Type B pancreatic cell (in vitro differentiated cells): ENCODE results near the gene ATG9B. TPM values are rescaled to one million over a fixed set of nuclear protein-coding genes. Genes with fewer than 3 reads are reported as not detected.

Experiments
- DNase-seq: peaks from one replicate; pipeline ENCODE4 v3.0.0; 2021; ENCODE audit warnings: mixed read lengths; ENCODE audit not compliant: unreplicated experiment; ENCODE audit errors: extremely low spot score
- H3K27ac Mint-ChIP-seq: 2 replicates; pipeline ENCODE4 v1.8.0; 2021; ENCODE audit warnings: mild to moderate bottlenecking, mixed read lengths
- H3K27me3 Mint-ChIP-seq: 2 replicates; pipeline ENCODE4 v1.8.0; 2021; ENCODE audit warnings: mixed read lengths
- H3K36me3 Mint-ChIP-seq: 2 replicates; pipeline ENCODE4 v1.8.0; 2021; ENCODE audit warnings: mixed read lengths
- H3K4me1 Mint-ChIP-seq: one replicate; pipeline ENCODE4 v1.8.0; 2021; ENCODE audit warnings: mixed read lengths; ENCODE audit not compliant: unreplicated experiment
- H3K4me3 Mint-ChIP-seq: 2 replicates; pipeline ENCODE4 v1.8.0; 2021; ENCODE audit warnings: mild to moderate bottlenecking, mixed read lengths
- H3K9me3 Mint-ChIP-seq: 2 replicates; pipeline ENCODE4 v1.8.0; 2021; ENCODE audit warnings: mixed read lengths
- total RNA-seq: library from RNA; stranded (reverse); gene quantifications from 2 replicates; pipeline ENCODE4 v1.2.1, GENCODE V29; 2021; ENCODE audit warnings: low replicate concordance
- TF ChIP-seq, protein P1 (sequence below): fragments of 200-600 bp; sonication (generic); conservative IDR thresholded peaks from 2 replicates; pipeline ENCODE4 v1.5.0; 2021; ENCODE audit warnings: antibody characterized with exemption, mild to moderate bottlenecking

Gene ATG9B
- total RNA-seq, 1 donor from 2014 or later = 33.8 TPM

DNA sequence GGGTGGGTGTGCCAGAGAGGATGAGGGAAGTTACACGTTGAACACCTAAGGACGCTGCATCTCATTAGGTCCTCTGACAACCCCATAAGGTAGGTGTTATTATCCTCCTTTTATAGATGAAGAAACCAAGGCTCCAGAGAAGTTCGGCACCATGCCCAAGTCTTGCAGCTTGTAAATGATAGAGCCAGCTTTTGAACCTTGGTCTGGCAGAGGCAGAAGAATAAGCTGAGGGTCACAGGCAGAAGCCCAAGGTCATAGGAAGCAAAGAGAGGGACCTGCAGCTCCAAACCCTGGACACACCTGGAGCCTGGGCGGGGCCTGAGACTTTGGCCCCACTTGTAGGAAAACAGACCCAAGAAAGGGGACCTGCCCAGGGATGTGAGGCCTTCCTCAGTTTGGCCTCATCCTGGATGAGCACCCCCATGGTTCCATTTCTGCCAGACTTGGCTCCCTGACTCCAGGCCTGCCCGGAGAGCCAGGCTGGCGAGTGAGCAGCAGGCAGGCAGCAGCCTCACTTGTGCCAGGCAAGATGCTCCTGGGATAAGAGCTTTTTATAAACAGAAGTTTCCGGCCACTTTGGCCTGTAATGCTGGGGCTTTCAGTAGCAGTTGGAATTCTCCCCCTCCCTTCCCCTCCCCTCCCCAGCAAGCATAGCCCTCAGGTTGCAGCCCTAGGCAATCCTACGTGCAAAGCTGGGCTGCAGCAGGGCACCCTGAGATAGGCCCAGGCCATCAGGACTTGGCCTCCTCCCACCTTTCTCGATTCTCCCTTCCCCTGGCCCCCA is 48.6 kb downstream of the ATG9B start:
- no peaks in the 10 kb centered on the region for H3K9me3 Mint-ChIP-seq
- H3K27me3 Mint-ChIP-seq = peaks cover 55% of the 10 kb centered on the region
- peaks cover 37% of the 10 kb centered on the region for H3K4me1 Mint-ChIP-seq
- H3K4me3 Mint-ChIP-seq = peak overlapping the region; percentile 78
- peak overlapping the region; percentile 68 for H3K27ac Mint-ChIP-seq
- H3K36me3 Mint-ChIP-seq = no peaks in the 10 kb centered on the region
- no peak for DNase-seq
- TF ChIP-seq, protein P1, sequence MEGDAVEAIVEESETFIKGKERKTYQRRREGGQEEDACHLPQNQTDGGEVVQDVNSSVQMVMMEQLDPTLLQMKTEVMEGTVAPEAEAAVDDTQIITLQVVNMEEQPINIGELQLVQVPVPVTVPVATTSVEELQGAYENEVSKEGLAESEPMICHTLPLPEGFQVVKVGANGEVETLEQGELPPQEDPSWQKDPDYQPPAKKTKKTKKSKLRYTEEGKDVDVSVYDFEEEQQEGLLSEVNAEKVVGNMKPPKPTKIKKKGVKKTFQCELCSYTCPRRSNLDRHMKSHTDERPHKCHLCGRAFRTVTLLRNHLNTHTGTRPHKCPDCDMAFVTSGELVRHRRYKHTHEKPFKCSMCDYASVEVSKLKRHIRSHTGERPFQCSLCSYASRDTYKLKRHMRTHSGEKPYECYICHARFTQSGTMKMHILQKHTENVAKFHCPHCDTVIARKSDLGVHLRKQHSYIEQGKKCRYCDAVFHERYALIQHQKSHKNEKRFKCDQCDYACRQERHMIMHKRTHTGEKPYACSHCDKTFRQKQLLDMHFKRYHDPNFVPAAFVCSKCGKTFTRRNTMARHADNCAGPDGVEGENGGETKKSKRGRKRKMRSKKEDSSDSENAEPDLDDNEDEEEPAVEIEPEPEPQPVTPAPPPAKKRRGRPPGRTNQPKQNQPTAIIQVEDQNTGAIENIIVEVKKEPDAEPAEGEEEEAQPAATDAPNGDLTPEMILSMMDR = no peak

DNA sequence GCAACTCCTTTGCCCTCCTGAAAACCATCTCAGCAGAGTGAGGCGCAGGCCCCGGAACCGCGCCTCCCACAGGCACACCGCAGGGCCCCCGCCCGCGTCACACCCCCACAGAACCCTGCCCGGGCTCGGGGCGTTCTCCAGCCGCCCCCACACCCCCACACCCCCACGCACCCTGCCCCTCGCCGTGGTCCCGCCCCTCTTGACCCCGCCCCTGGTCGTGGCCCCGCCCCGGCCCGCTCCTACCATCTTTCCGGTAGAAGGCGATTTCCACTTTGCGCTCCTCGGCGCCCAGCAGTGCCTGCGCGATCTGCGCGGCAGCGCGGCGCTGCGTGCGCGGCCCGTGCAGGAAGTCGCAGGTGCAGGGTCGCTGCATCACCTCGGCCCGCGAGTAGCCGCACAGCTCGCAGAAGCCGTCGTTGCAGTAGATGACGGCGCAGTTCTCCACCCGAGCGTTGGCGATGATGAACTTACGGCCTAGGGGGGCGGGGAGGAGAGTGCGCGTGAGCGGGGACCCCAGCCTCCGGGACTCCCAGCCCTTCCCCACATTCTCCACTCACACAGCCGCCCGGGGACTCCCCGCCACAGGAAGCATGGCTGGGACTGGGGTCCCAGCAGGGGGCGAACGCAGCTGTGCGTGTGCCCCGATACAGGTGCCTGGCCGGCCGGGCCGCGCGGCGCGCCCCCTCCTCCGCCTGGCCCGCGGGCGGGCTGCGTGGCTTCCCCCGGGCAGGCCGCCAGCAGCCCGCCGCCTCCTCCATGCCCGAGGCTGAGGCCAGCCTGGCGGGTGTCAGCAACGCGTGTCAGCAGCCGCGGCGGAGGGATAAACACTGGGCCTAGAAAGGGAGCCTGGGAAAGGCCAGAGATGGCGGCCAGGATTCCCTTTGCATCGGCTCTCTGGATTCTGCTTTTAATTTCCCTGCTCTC is 49.6 kb downstream of the ATG9B start:
- TF ChIP-seq, protein P1 = peak; percentile 69
- peak overlapping the region; percentile 85 for H3K4me3 Mint-ChIP-seq
- H3K4me1 Mint-ChIP-seq = peaks cover 43% of the 10 kb centered on the region
- H3K27me3 Mint-ChIP-seq = peaks cover 49% of the 10 kb centered on the region
- no peak for DNase-seq
- H3K9me3 Mint-ChIP-seq = no peaks in the 10 kb centered on the region
- H3K36me3 Mint-ChIP-seq = no peaks in the 10 kb centered on the region
- H3K27ac Mint-ChIP-seq = peak overlapping the region; percentile 68

DNA sequence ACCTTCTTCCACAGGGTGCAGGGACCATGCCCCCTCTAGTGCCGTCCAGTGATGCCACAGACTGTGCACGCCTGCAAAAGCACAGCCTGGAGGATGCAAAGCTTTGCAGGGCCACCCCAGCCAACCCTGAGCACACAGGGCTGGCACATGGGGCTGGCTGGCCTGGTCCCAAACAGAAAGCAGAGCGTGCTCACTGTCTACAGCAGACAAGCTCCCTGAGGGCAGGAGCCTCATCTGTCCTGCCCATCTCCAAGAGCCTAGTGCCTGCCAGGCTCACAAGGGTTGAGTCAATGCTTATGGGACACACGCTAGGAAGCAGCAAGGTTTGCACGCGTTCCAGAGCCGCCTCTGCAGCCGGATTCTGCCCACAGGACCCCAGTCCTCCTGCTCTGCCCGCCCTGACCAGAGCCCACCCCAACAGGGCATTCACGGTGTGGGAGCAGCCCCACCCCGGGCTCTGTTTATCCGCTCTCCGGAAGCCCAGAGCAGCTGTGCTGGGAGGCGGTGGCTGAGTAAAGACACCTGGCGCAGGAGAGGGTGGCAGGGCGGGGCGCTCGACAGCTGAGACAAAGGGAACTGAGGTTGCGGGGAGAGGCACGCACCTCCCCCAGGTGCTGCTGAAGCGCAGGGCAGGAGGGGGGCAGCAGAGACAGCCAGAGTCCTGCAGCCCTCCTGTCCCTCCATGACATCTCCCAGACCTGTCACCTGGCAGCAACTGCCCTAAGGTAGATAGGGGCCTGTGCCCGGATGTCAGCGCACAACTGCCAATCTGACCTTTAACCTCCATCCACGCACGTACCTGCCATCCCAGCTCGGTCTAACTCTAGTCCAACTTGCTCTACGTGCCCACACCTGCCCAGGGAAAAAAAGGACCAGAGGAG is 50.5 kb downstream of the ATG9B start:
- DNase-seq = no peak
- TF ChIP-seq, protein P1 = no peak
- Mint-ChIP-seq H3K27me3 (peaks cover 48% of the 10 kb centered on the region), H3K36me3 (no peaks in the 10 kb centered on the region), H3K4me3 (peak overlapping the region; percentile 75), H3K4me1 (peaks cover 43% of the 10 kb centered on the region), H3K9me3 (no peaks in the 10 kb centered on the region), H3K27ac (peak overlapping the region; percentile 54)

DNA sequence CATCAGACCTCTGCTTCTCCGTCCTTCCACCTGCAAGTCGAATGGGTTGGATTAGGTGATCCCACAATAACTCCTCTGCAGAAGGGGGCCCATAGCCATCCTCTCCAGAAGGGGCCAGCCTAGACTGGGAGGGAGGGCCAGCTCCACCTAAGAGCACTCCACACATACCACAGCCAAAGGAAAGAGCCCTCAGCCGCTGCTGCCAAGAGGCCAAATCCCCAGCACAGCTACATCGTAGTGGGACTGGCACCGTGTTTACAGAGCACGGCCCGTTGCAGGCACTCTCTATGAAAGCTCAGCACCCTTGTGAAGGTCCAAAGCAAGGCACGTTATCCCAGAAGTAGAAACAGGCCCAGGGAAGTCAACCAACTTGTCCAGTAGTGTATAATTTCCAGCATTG is 51.6 kb downstream of the ATG9B start:
- DNase-seq = no peak
- TF ChIP-seq, protein P1 = no peak
- Mint-ChIP-seq H3K27me3 (peaks cover 49% of the 10 kb centered on the region), H3K27ac (peak overlapping the region; percentile 43), H3K9me3 (no peaks in the 10 kb centered on the region), H3K36me3 (no peaks in the 10 kb centered on the region), H3K4me3 (peak overlapping the region; percentile 59), H3K4me1 (peaks cover 45% of the 10 kb centered on the region)

DNA sequence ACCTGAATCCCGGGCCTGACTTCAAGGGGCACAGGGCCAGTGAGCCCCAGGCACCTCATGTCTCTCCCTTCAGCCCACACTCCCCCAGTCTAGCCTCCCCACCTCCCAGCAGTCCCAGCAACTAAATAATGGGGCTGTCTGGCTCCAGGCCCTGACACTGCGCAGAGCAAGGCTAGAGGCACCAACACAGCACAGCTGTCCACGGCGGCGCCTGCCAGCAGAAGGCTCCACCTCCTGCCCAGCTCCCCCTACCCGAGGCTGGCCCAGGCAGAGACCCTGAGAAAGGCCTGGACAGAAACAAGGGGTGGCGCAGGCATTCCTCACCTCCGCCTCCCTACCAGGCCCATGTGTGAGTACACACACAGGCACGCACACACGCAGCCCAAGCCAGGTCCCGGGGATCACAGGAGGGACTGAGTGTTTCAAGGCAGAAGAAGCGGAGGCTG is 52.2 kb downstream of the ATG9B start:
- Mint-ChIP-seq H3K4me3 (no peak overlapping the region), H3K27me3 (peaks cover 49% of the 10 kb centered on the region), H3K9me3 (no peaks in the 10 kb centered on the region), H3K4me1 (peaks cover 46% of the 10 kb centered on the region), H3K27ac (no peak overlapping the region), H3K36me3 (no peaks in the 10 kb centered on the region)
- TF ChIP-seq, protein P1 = no peak
- DNase-seq = no peak
